Thyroid gland (tissue), 4 donors: ENCODE results near the gene CCDC160.

ENCODE experiments used
- CTCF ChIP-seq, 6 experiments: fragments of 200-600 bp in 3 of 6; fragments of 450-650 bp in 3 of 6; sonication (generic) in 3 of 6; IDR thresholded peaks; one replicate each; pipeline ENCODE4 v1.5.1; 2016 to 2019; ENCODE audit warnings: antibody characterized with exemption in 6 of 6, mild to moderate bottlenecking in 2 of 6, inconsistent platforms in 1 of 6, moderate library complexity in 1 of 6
- POLR2A ChIP-seq, 2 donors: fragments of 450-650 bp; IDR thresholded peaks; one replicate each; pipeline ENCODE4 v1.6.1; 2017; ENCODE audit warnings: antibody characterized with exemption in 2 of 2, mild to moderate bottlenecking in 2 of 2, moderate library complexity in 1 of 2

GRCh38 chrX:134235236-134235635 lies 1.7 kb upstream of the CCDC160 start:
- TF ChIP-seq POLR2A (IDR thresholded peaks at IDR 0.05): no peak
- TF ChIP-seq CTCF (IDR thresholded peaks at IDR 0.05): no peak
